Endothelial cell (in vitro differentiated cells): Measurements from ENCODE around the gene ANKIB1. TPM values are rescaled to one million over a fixed set of nuclear protein-coding genes. Genes with fewer than 3 reads are reported as not detected.

Source experiments
- DNase-seq: peaks from one replicate; pipeline ENCODE4 v3.0.0; 2021; ENCODE audit warnings: low spot score
- H3K27ac Mint-ChIP-seq: one replicate; pipeline ENCODE4 v1.8.0; 2021; ENCODE audit warnings: mixed read lengths, inconsistent platforms; ENCODE audit not compliant: unreplicated experiment
- H3K27me3 Mint-ChIP-seq: one replicate; pipeline ENCODE4 v1.8.0; 2021; ENCODE audit warnings: mild to moderate bottlenecking, moderate library complexity, mixed read lengths, inconsistent platforms; ENCODE audit not compliant: unreplicated experiment
- H3K36me3 Mint-ChIP-seq: one replicate; pipeline ENCODE4 v1.8.0; 2021; ENCODE audit warnings: mild to moderate bottlenecking, low read depth, mixed read lengths, inconsistent platforms; ENCODE audit not compliant: unreplicated experiment
- H3K4me1 Mint-ChIP-seq: one replicate; pipeline ENCODE4 v1.8.0; 2021; ENCODE audit warnings: mild to moderate bottlenecking, mixed read lengths, inconsistent platforms; ENCODE audit not compliant: unreplicated experiment
- H3K4me3 Mint-ChIP-seq: one replicate; pipeline ENCODE4 v1.8.0; 2021; ENCODE audit warnings: mild to moderate bottlenecking, mixed read lengths, inconsistent platforms; ENCODE audit not compliant: unreplicated experiment
- H3K9me3 Mint-ChIP-seq: one replicate; pipeline ENCODE4 v1.8.0; 2021; ENCODE audit warnings: mixed read lengths, inconsistent platforms; ENCODE audit not compliant: unreplicated experiment
- microRNA-seq: library from miRNA; unstranded; fragments of <30 nt; microRNA quantifications from one replicate; pipeline ENCODE4, GENCODE V29; 2020; ENCODE audit not compliant: unreplicated experiment
- total RNA-seq: library from RNA; stranded (reverse); fragmentation: NEBNext Ultra II Directional; extraction: Animal tissue kit (Norgen Biotek cat#: 25700); gene quantifications from one replicate; pipeline ENCODE4 v1.2.1, GENCODE V29; 2021; ENCODE audit not compliant: unreplicated experiment
- TF ChIP-seq, protein P1 (sequence below): fragments of 200-600 bp; sonication (generic); IDR thresholded peaks from one replicate; pipeline ENCODE4 v1.5.0; 2021; ENCODE audit warnings: antibody characterized with exemption; ENCODE audit not compliant: unreplicated experiment

Gene ANKIB1
- total RNA-seq, 1 donor from 2014 or later: 51.0 TPM

DNA sequence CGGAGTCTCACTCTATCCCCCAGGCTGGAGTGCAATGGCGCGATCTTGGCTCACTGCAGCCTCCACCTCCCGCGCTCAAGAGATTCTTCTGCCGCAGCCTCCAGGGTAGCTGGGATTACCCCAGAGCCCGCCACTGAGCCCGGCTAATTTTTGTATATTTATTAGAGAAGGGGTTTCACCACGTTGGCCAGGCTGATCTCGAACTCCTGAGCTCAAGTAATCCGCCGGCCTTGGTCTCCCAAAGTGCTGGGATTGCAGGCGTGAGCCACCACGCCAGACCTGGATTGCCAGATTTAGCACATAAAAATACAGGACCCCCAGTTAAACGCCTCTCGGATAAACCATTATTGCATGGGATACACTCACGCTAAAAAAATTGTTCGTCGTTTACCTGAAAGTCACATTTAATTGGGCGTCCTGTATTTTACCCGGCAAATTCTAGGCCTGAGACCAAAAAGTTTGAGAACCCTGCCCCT, 201.1 kb downstream of the ANKIB1 start:
- Mint-ChIP-seq H3K27ac (peak overlapping the region; percentile 4), H3K4me3 (peak overlapping the region; percentile 85), H3K4me1 (peaks cover 7% of the 10 kb centered on the region), H3K9me3 (no peaks in the 10 kb centered on the region), H3K27me3 (peaks cover 2% of the 10 kb centered on the region), H3K36me3 (peaks cover 12% of the 10 kb centered on the region)
- TF ChIP-seq, protein P1, sequence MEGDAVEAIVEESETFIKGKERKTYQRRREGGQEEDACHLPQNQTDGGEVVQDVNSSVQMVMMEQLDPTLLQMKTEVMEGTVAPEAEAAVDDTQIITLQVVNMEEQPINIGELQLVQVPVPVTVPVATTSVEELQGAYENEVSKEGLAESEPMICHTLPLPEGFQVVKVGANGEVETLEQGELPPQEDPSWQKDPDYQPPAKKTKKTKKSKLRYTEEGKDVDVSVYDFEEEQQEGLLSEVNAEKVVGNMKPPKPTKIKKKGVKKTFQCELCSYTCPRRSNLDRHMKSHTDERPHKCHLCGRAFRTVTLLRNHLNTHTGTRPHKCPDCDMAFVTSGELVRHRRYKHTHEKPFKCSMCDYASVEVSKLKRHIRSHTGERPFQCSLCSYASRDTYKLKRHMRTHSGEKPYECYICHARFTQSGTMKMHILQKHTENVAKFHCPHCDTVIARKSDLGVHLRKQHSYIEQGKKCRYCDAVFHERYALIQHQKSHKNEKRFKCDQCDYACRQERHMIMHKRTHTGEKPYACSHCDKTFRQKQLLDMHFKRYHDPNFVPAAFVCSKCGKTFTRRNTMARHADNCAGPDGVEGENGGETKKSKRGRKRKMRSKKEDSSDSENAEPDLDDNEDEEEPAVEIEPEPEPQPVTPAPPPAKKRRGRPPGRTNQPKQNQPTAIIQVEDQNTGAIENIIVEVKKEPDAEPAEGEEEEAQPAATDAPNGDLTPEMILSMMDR: no peak
- DNase-seq: no peak

DNA sequence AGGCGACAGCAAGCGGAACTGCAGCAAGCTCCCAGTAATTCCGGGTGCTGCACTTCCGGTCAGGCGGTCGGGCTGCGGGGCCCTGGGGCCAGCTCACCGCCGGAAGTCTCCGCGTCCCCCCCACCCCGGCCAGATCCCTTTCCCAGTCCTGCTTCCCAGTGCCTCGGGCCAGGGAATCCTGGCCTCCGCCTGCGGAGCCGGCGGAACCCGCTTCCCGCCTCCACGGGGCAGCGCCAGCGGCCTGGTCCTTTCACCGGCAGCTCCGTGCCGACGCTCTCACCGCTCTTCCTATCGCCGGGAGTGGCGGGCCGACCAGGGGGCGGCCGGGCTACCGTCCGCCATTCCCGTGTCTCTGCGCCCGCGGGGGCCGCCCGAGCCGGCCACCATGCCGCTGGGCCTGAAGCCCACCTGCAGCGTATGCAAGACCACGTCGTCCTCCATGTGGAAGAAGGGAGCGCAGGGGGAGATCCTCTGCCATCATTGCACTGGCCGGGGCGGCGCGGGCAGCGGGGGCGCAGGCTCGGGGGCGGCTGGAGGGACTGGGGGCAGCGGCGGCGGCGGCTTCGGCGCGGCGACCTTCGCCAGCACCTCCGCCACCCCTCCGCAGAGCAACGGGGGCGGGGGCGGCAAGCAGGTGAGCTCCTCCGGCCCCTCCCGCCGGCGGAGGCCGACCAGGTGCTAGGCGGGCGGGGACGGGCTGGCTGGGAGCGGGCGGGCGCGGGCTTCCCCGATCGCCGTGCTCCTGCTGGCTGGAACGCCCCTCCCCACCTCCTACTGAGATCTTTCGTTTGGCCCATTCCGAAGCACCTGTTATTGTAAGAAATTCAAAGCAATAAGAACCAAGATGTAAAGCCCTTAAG, 201.8 kb downstream of the ANKIB1 start, which contains the start of gene GATAD1:
TSS of gene GATAD1 (plus strand) at position 138 of the 860 bp plus-strand sequence. CDS start at position 386, 248 bp downstream.
- Mint-ChIP-seq H3K9me3 (no peaks in the 10 kb centered on the region), H3K4me3 (peak within 1 kb of the TSS; percentile 88), H3K27me3 (peaks cover 2% of the 10 kb centered on the region), H3K4me1 (peaks cover 7% of the 10 kb centered on the region), H3K27ac (peak within 1 kb of the TSS; percentile 76), H3K36me3 (peaks cover 12% of the 10 kb centered on the region)
- TF ChIP-seq, protein P1: peak; percentile 92
- DNase-seq: peak; percentile 92

- Mint-ChIP-seq H3K27me3 (peaks cover 2% of the 10 kb centered on the region), H3K27ac (peak overlapping the region; percentile 76), H3K4me1 (peaks cover 7% of the 10 kb centered on the region), H3K9me3 (no peaks in the 10 kb centered on the region), H3K36me3 (peaks cover 14% of the 10 kb centered on the region), H3K4me3 (peak overlapping the region; percentile 88)
- TF ChIP-seq, protein P1: no peak
- DNase-seq: peak; percentile 12
These were observed 202.5 kb downstream of the ANKIB1 start for GRCh38 chr7:92448205-92448747.

Small RNA genes lying within 50 kb of the gene (microRNA-seq; reads per million reads assigned to microRNA genes)
- gene MIR1285-1: not detected

Other genes starting within 250 kb of the ANKIB1 start
- 109 TPM for gene CYP51A1, start 111.5 kb upstream of the ANKIB1 start, total RNA-seq
- gene LRRD1, start 66.8 kb upstream of the ANKIB1 start, total RNA-seq: 0.59 TPM
- 39.2 TPM for gene KRIT1, start 60 bp upstream of the ANKIB1 start, total RNA-seq
- 22.7 TPM for gene GATAD1, start 201.5 kb downstream of the ANKIB1 start, total RNA-seq
- not detected for gene ERVW-1, start 232.0 kb downstream of the ANKIB1 start, total RNA-seq